Measurements from ENCODE around the gene EFCAB12.
"Not testable (repeated sequence)": the region's sequence is repeated elsewhere in the genome, so short reads cannot be mapped to it uniquely, and the experiment has no call there.

EFCAB12 gene

DNA sequence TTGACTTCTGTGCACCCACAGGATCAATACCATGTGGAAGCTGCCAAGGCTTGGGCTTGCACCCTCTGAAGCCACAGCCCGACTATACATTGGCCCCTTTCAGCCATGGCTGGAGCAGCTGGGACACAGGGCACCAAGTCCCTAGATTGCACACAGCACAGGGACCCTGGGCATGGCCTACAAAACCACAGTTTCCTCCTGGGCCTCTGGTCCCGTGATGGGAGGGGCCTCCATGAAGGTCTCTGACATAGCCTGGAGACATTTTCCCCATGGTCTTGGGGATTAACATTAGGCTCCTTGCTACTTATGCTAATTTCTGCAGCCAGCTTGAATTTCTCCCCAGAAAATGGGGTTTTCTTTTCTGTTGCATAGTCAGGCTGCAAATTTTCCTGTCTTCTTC lies 63.6 kb downstream of the EFCAB12 start:
- DNase-seq: not testable (repeated sequence)

DNA sequence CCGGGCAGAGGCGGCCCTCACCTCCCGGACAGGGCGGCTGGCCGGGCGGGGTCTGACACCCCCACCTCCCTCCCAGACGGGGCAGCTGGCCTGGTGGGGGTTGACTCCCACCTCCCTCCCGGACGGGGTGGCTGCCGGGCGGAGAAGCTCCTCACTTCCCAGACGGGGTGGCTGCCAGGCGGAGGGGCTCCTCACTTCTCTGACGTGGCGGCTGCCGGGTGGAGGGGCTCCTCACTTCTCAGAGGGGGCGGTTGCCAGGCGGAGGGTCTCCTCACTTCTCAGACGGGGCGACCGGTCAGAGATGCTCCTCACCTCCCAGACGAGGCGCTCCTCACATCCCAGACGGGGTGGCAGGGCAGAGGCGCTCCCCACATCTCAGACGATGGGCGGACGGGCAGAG lies 65.1 kb downstream of the EFCAB12 start:
- not testable (repeated sequence) for DNase-seq

- DNase-seq: no peak
Observed at GRCh38 chr3:129360705-129361460, 67.6 kb downstream of the EFCAB12 start.

DNA sequence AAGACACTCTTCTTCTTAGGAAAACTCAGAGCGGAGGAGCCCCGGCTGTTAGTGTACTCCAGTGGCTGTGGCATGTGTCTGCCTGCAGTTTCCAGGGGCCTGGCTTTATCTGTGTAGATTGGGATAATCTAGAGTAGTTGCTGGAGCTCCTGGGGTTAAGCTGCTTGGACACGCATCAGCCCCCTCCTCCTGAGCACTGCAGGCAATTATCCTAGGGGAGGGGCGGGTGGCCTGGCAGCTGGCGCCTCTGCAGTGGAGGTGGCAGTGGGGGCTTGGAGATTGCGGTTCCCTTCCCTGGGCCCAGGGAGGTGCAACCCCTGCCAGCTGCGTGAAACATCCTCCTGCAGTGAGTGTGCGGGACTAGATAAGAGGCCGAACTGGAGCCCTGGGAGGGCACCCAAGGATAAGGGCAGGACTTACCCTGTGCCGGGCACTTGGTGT lies 68.2 kb downstream of the EFCAB12 start:
- DNase-seq: no peak

DNA sequence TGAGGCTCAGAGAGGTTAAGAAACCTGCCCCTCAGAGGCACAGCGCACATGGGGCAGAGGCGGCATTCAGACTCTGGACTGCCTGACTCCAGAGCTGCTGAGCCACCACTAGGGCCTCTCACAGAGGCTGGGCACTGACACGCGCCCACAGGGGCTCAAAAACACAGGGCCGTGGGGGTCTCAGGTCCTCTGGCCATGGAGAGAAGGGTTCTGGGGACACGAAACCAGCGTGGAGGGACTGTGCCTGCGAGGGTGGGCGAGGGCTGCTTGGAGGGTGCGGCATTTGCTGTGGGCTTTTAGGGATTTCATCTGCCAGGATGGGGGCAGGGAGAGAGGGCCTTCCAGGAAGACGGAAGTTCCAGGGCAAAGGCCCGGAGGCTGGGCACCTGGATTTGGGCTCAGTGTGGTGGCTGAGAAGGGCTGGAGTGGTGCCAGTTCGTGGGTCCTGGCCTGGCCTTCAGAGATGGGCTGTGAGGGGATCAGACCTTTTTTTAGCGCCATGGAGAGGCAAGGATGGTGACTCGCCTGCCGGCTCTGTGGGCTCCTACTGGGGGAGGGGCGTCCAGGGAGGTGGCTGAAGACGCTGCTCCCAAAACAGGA lies 69.6 kb downstream of the EFCAB12 start:
- DNase-seq: no peak

GRCh38 chr3:129358177-129358771 lies 70.2 kb downstream of the EFCAB12 start:
- no peak for DNase-seq

- no peak for DNase-seq
Observed at GRCh38 chr3:129357616-129358015, 70.8 kb downstream of the EFCAB12 start.

- DNase-seq: no peak
Observed at GRCh38 chr3:129356756-129357425, 71.5 kb downstream of the EFCAB12 start.

DNA sequence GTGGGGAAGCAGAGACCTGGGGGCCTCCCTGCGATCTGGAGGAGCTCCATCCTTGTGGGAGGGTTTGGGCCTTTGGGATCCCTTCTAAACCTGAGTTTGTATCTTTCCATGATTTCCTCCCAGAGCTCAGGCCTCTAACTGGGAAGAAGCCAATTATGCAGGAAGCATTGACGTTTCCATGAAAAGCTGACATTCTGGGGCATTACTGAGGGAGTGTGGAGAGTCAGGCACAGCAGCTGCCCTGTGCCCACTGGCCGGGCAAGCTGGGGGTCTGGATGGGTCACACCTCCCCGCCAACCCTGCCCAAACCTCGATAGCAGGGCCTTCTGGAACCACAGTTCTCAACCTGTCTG lies 74.9 kb downstream of the EFCAB12 start:
- DNase-seq: no peak

DNA sequence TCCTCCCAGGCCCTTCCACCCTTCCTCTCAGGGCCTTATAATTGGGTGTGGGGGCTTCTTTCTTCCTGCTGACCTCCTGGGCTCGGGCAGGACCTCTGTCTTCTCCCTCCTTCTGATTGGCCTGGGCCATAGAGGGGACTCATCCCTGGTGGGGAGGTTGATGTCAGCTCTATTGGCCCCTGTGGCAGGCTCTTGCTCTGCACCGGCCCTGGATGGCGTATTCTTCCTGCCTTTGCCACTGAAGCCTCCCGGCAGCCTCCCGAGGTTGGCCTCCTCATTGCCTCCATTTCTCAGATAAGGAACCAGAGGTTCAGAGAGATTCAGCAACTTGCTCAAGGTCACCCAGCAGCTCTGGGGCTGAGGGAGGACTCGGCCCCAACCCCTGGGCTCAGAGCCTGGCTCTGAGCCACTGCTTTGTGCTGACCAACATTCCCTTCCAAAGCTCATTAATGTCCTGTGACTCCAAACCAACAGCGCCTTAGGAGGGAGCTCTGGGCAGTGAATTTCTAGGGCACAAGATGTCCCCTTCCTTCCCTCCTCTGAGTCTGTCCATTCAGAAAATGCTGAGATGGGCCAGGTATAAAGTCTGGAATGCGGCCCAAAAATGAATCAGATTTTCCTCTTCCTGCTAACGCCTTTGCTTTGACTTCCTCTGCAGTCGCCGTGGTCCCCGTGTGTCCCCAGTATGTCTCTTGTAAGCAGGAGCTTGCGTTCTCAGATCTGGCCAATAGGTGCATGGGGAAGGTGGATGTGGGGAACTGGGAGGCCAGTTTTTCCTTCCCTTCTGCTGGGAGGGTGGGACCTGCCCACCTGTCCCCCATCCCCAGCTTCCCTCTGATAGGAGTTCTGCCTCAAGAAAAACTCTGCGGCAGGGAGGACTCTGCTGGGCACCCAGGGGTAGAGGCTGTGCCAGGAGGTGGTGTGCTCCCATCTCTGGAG lies 75.5 kb downstream of the EFCAB12 start:
- no peak for DNase-seq

- no peak for DNase-seq
Observed at GRCh38 chr3:129352045-129352444, 76.4 kb downstream of the EFCAB12 start.
